ENCODE results near the gene ARCN1.

The ARCN1 gene

GRCh38 chr11:118610225-118610772 is 38.1 kb downstream of the ARCN1 start:
- no peak for ATAC-seq
- TF ChIP-seq ZFP30 (CRISPR knock-in tag; IDR thresholded peaks at IDR 0.05) (no peak), ZC3H10 (CRISPR knock-in tag; IDR thresholded peaks at IDR 0.05) (no peak), ZNF8 (CRISPR knock-in tag; IDR thresholded peaks at IDR 0.05) (no peak), ZFP3 (CRISPR knock-in tag; IDR thresholded peaks at IDR 0.05) (no peak), PPARA (CRISPR knock-in tag; IDR thresholded peaks at IDR 0.05; ENCODE audit: borderline replicate concordance) (no peak), TOX (CRISPR knock-in tag; IDR thresholded peaks at IDR 0.05; ENCODE audit: borderline replicate concordance) (no peak), TSHZ2 (CRISPR knock-in tag; IDR thresholded peaks at IDR 0.05) (no peak), ISL1 (CRISPR knock-in tag; IDR thresholded peaks at IDR 0.05) (no peak), ZNF565 (CRISPR knock-in tag; conservative IDR thresholded peaks at IDR 0.05; ENCODE audit: low read depth) (no peak), ESRRG (CRISPR knock-in tag; IDR thresholded peaks at IDR 0.05) (no peak), RARB (CRISPR knock-in tag; IDR thresholded peaks at IDR 0.05) (no peak), SNAI2 (CRISPR knock-in tag; IDR thresholded peaks at IDR 0.05) (no peak), BACH2 (CRISPR knock-in tag; IDR thresholded peaks at IDR 0.05; ENCODE audit: borderline replicate concordance) (no peak)
- TF ChIP-seq, protein P1, sequence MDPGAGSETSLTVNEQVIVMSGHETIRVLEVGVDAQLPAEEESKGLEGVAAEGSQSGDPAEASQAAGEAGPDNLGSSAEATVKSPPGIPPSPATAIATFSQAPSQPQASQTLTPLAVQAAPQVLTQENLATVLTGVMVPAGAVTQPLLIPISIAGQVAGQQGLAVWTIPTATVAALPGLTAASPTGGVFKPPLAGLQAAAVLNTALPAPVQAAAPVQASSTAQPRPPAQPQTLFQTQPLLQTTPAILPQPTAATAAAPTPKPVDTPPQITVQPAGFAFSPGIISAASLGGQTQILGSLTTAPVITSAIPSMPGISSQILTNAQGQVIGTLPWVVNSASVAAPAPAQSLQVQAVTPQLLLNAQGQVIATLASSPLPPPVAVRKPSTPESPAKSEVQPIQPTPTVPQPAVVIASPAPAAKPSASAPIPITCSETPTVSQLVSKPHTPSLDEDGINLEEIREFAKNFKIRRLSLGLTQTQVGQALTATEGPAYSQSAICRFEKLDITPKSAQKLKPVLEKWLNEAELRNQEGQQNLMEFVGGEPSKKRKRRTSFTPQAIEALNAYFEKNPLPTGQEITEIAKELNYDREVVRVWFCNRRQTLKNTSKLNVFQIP (CRISPR knock-in tag; IDR thresholded peaks at IDR 0.05; ENCODE audit: borderline replicate concordance, low read depth): no peak
- TF ChIP-seq, protein P2, sequence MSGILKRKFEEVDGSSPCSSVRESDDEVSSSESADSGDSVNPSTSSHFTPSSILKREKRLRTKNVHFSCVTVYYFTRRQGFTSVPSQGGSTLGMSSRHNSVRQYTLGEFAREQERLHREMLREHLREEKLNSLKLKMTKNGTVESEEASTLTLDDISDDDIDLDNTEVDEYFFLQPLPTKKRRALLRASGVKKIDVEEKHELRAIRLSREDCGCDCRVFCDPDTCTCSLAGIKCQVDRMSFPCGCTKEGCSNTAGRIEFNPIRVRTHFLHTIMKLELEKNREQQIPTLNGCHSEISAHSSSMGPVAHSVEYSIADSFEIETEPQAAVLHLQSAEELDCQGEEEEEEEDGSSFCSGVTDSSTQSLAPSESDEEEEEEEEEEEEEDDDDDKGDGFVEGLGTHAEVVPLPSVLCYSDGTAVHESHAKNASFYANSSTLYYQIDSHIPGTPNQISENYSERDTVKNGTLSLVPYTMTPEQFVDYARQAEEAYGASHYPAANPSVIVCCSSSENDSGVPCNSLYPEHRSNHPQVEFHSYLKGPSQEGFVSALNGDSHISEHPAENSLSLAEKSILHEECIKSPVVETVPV (CRISPR knock-in tag; IDR thresholded peaks at IDR 0.05): no peak
- TF ChIP-seq, protein P3, sequence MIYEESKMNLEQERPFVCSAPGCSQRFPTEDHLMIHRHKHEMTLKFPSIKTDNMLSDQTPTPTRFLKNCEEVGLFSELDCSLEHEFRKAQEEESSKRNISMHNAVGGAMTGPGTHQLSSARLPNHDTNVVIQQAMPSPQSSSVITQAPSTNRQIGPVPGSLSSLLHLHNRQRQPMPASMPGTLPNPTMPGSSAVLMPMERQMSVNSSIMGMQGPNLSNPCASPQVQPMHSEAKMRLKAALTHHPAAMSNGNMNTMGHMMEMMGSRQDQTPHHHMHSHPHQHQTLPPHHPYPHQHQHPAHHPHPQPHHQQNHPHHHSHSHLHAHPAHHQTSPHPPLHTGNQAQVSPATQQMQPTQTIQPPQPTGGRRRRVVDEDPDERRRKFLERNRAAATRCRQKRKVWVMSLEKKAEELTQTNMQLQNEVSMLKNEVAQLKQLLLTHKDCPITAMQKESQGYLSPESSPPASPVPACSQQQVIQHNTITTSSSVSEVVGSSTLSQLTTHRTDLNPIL (CRISPR knock-in tag; IDR thresholded peaks at IDR 0.05; ENCODE audit: low read depth): no peak
- TF ChIP-seq, protein P4, sequence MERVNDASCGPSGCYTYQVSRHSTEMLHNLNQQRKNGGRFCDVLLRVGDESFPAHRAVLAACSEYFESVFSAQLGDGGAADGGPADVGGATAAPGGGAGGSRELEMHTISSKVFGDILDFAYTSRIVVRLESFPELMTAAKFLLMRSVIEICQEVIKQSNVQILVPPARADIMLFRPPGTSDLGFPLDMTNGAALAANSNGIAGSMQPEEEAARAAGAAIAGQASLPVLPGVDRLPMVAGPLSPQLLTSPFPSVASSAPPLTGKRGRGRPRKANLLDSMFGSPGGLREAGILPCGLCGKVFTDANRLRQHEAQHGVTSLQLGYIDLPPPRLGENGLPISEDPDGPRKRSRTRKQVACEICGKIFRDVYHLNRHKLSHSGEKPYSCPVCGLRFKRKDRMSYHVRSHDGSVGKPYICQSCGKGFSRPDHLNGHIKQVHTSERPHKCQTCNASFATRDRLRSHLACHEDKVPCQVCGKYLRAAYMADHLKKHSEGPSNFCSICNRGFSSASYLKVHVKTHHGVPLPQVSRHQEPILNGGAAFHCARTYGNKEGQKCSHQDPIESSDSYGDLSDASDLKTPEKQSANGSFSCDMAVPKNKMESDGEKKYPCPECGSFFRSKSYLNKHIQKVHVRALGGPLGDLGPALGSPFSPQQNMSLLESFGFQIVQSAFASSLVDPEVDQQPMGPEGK (CRISPR knock-in tag; IDR thresholded peaks at IDR 0.05; ENCODE audit: borderline replicate concordance): no peak

GRCh38 chr11:118610773-118611432 is 38.7 kb downstream of the ARCN1 start:
- no peak for ATAC-seq

More at GRCh38 chr11:118610773-118611432, 38.7 kb downstream of the ARCN1 start:
- TF ChIP-seq ZFP30 (CRISPR knock-in tag; IDR thresholded peaks at IDR 0.05) (no peak), ARNTL (CRISPR knock-in tag; IDR thresholded peaks at IDR 0.05; ENCODE audit: borderline replicate concordance, low read depth) (no peak), ZNF565 (CRISPR knock-in tag; conservative IDR thresholded peaks at IDR 0.05; ENCODE audit: low read depth) (no peak), TSHZ2 (CRISPR knock-in tag; IDR thresholded peaks at IDR 0.05) (no peak), ISL1 (CRISPR knock-in tag; IDR thresholded peaks at IDR 0.05) (no peak)
- TF ChIP-seq, protein P1 (CRISPR knock-in tag; IDR thresholded peaks at IDR 0.05; ENCODE audit: borderline replicate concordance, low read depth): no peak
- TF ChIP-seq, protein P4 (CRISPR knock-in tag; IDR thresholded peaks at IDR 0.05; ENCODE audit: borderline replicate concordance): no peak
